ENCODE results near the gene KRI1. TPM values are rescaled to one million over a fixed set of nuclear protein-coding genes. Genes with fewer than 3 reads are reported as not detected.
A peak's percentile ranks its signal among the peaks of the same experiment; 100 is the strongest.
"Not testable (repeated sequence)": the region's sequence is repeated elsewhere in the genome, so short reads cannot be mapped to it uniquely, and the experiment has no call there.

Gene KRI1
- total RNA-seq, 3 donors from 2014 or later, result 16.4 to 23.6 (median 17.6) TPM

DNA sequence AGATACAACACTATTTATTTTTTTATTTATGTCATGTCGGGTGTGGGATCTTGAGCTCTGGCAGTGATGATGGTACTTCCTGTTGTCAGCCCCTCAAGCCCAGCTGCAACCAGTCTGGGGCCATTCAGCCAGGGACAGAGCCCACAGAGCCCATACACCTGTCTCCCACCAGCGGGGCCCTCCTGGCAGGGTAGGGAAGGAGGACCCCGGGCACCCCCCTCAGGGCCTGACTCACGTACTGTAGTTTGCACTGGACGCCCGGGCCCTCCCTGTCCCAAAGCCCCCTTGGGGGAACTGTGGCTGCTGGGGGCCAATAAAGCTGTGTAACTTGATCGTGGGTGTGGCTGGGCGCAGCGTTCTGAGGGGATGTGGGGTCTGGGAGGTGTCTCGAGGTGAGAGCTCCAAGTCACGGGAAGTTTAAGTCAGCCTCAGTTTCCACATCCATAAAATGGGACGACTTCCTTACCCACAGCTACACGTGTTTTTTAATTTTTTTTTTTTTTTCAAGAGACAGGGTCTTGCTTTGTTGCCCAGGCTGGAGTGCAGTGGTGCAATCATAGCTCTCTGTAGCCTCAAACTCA is 12.6 kb downstream of the KRI1 start:
- Histone ChIP-seq H3K9me3 (no peaks in the 10 kb centered on the region), H3K27ac (peak overlapping the region in 1 of 2 donors; percentile 38), H3K36me3 (peaks cover 4% of the 10 kb centered on the region), H3K27me3 (no peaks in the 10 kb centered on the region), H3K4me3 (no peak overlapping the region), H3K4me1 (no peaks in the 10 kb centered on the region)
- TF ChIP-seq POLR2AphosphoS5 (IDR thresholded peaks at IDR 0.05), result no peak
- TF ChIP-seq POLR2A (IDR thresholded peaks at IDR 0.05), result no peak
- TF ChIP-seq CTCF (IDR thresholded peaks at IDR 0.05), result no peak
- DNase-seq (ENCODE audit: low spot score in 2 of 2), result no peak
- intact Hi-C loops (cut with DNase I; ENCODE audit: low total_unique reads), result no loop called here

DNA sequence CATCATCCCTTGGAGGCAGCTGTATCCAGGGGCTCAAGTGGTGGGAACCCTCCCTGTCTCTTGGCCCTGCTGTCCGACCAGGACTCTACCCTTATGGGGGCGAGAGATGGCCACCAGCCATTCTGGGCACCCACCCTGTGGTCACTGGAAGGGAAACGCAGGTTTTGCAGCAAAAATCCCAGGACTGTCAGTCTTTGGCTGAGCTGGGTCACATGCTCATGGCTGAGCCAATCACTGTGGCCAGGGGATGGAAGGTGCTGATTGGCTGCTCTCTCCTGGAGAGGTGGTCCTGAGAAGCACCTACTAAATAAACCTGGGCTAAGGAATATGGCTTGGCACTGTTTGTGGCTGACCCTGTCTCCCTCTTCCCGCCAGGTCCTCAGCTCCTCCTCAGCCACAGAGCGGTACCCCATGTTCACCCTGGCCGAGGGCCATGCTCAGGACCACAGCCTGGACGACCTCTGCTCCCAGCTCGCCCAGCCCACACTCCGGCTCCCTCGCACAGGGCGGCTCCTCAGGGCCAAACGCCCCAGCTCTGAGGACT is 13.2 kb downstream of the KRI1 start:
- Histone ChIP-seq H3K27ac (peak overlapping the region in 1 of 2 donors; percentile 25), H3K27me3 (no peaks in the 10 kb centered on the region), H3K4me1 (no peaks in the 10 kb centered on the region), H3K36me3 (peaks cover 4% of the 10 kb centered on the region), H3K4me3 (no peak overlapping the region), H3K9me3 (no peaks in the 10 kb centered on the region)
- TF ChIP-seq POLR2A (IDR thresholded peaks at IDR 0.05) (no peak), CTCF (IDR thresholded peaks at IDR 0.05) (no peak), POLR2AphosphoS5 (IDR thresholded peaks at IDR 0.05) (no peak)
- no peak for DNase-seq (ENCODE audit: low spot score in 2 of 2)
- intact Hi-C loops (cut with DNase I; ENCODE audit: low total_unique reads), result no loop called here

DNA sequence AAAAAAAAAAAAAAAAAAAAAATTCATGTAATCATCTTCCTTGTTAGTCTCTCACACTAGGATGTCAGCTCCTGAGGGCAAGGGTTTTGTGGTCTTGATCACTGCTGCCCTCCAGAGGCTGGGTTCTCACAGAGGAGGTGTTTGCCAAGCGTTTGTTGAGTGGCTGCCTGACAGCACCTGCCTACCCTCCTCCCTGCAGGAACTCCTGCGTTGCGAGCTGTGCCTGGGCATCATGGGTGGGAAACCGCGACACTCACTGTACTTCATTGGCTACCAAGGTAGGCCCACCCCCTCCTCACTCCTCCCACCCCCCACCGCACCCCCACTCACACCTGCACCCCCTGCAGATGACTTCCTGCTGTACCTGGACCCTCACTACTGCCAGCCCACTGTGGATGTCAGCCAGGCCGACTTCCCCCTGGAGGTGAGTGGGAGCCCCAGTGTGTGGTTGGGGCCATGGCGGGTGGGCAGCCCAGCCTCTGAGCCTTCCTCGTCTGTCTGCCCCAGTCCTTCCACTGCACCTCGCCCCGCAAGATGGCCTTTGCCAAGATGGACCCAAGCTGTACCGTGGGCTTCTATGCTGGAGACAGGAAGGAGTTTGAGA is 14.0 kb downstream of the KRI1 start:
- Histone ChIP-seq H3K4me1 (no peaks in the 10 kb centered on the region), H3K27ac (no peak overlapping the region), H3K36me3 (peaks cover 4% of the 10 kb centered on the region), H3K9me3 (no peaks in the 10 kb centered on the region), H3K4me3 (no peak overlapping the region), H3K27me3 (no peaks in the 10 kb centered on the region)
- intact Hi-C loops (cut with DNase I; ENCODE audit: low total_unique reads), result no loop called here
- TF ChIP-seq POLR2AphosphoS5 (IDR thresholded peaks at IDR 0.05) (no peak), CTCF (IDR thresholded peaks at IDR 0.05) (no peak), POLR2A (IDR thresholded peaks at IDR 0.05) (no peak)
- DNase-seq (ENCODE audit: low spot score in 2 of 2), result no peak

DNA sequence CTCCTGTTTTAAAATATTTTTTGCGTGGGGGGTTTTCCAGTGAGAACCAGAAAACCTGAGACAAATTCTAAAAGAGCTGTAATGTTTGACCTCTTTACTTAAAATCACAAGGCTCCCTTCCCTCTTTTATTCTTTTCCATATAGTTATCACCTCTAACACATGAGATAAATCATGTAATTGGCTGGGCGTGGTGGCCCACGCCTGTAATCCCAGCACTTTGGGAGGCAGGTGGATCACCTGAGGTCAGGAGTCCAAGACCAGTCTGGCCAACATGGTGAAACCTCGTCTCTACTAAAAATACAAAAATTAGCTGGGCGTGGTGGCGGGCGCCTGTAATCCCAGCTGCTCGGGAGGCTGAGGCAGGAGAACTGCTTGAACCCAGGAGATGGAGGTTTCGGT is 14.8 kb downstream of the KRI1 start:
- H3K4me1 ChIP-seq; intact Hi-C loops (cut with DNase I; ENCODE audit: low total_unique reads); H3K27ac ChIP-seq; DNase-seq (ENCODE audit: low spot score in 2 of 2); H3K4me3 ChIP-seq; H3K9me3 ChIP-seq; H3K27me3 ChIP-seq; H3K36me3 ChIP-seq: not testable (repeated sequence)

- no peak for DNase-seq (ENCODE audit: low spot score in 2 of 2)
- no peaks in the 10 kb centered on the region for H3K9me3 ChIP-seq
- no peaks in the 10 kb centered on the region for H3K27me3 ChIP-seq
- peaks cover 4% of the 10 kb centered on the region for H3K36me3 ChIP-seq
- peaks cover 0 to 1% of the 10 kb centered on the region in 2 donors for H3K4me1 ChIP-seq
- H3K27ac ChIP-seq, result no peak overlapping the region
- TF ChIP-seq CTCF (IDR thresholded peaks at IDR 0.05) (no peak), POLR2AphosphoS5 (IDR thresholded peaks at IDR 0.05) (no peak), POLR2A (IDR thresholded peaks at IDR 0.05) (no peak)
- intact Hi-C loops (cut with DNase I; ENCODE audit: low total_unique reads), result no loop called here
- no peak overlapping the region for H3K4me3 ChIP-seq
Measured at GRCh38 chr19:10550336-10550735, 15.5 kb downstream of the KRI1 start.

Measured in breast epithelium (tissue), 4 donors.